Measurements from ENCODE around the gene DNMT3A.

Gene DNMT3A

DNA sequence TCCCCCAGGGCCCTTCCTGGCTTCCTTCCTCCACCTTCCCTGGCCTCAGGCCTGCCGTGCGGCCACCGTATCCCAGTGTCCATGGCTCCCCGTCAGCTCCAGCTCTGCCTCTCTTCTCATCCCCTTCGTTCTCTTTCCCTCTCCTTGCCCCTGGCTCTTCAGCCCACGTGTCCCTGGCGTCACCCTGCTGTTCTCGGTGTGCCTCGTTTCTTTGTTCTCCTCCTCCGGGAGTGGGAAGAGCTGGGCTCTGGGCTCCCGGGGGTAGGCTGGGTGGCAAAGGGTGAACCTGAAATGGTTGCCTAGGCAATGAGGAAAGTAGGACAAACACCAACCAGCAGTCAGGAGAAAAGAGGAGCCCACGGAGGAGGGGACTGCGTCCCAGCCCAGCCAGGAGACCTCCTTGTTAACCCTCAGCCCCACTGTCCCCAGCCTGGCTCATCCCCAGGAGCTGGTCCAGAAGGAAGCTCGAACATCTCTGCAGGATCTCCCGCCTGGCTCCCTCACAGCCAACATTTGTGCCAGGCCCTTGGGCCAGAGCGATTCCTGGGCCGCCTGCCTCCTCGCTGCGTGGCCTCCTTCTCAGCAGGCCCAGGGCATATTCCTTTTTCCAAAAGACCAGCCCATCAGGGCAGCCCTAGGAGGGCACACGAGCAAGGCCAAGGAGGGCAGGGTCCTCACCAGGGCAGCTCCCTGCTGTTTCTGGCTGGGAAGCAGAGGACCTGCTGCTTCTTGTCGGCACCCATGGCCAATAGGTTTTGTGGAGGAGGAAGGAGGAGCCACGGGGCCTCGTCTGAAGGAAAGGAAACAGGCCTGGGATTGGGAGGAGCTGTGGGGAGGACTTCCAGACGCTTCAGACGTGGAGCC is 30.9 kb upstream of the DNMT3A start:
- Histone ChIP-seq H3K9me3 (ENCODE audit: control insufficient read depth, low read length) (no peaks in the 10 kb centered on the region), H3K36me3 (ENCODE audit: control insufficient read depth, insufficient read depth, low read length) (no peaks in the 10 kb centered on the region), H3K4me3 (ENCODE audit: extremely low read depth, insufficient read depth, low read length, poor library complexity, severe bottlenecking) (no peak overlapping the region), H3K4me1 (ENCODE audit: control insufficient read depth, insufficient read depth, low read length, poor library complexity, severe bottlenecking) (peaks cover 8% of the 10 kb centered on the region), H3K27ac (ENCODE audit: low read depth, low read length, severe bottlenecking) (no peak overlapping the region)
- 84 to 92% methylated on average over 22 to 23 of the region's 25 CpGs for WGBS, 2 experiments (ENCODE audit: insufficient coverage in 2 of 2)

DNA sequence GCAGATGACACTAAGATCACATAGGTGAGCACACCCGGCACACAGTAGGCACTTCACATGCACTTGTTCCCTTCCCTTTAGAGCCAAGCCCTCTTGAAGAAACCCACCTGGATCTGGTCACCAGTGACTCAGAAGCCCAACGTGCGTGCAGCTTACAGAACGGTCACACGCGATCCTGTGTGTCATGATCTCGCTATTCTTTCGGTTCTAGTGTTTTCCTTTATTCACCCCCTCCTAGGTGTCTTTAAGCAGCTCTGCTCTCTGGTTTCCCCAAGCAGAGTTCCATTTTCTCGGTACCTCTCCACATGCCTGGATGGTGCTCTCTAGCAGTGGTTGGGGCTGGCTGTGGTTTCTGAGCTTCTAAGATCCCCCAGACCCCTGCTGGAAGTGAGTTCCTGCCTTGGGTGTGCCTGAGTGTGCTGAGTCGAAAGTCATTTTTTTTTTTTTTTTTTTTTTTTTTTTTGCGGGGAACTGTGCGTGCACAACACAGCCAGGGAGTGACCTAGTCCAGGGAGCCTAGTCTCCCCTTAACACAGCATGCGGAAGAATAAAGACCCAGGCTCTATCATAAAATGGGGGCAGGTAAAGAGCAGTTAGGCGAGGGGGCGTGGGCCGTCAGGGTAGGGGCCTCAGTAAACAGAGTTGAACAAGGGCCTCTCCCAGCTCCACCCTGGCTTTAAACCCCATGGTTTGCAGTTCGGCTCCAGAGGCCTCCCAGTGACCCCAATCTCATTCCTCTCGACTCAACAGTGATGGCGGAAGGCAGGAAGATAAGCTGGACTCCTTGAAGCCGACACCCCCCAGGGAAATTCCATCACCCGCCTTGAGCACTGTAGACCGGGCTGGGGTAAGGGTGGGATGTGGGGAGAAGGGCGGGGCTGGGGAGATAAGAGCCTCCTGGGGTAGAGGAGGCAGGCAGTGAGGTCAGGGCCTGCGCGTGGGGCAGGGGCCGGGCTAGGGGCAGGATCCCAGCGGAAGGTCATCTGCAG is 29.8 kb upstream of the DNMT3A start:
- H3K4me1 ChIP-seq (ENCODE audit: control insufficient read depth, insufficient read depth, low read length, poor library complexity, severe bottlenecking) = no peaks in the 10 kb centered on the region
- no peaks in the 10 kb centered on the region for H3K9me3 ChIP-seq (ENCODE audit: control insufficient read depth, low read length)
- no peak overlapping the region for H3K4me3 ChIP-seq (ENCODE audit: extremely low read depth, insufficient read depth, low read length, poor library complexity, severe bottlenecking)
- no peak overlapping the region for H3K27ac ChIP-seq (ENCODE audit: low read depth, low read length, severe bottlenecking)
- 89 to 92% methylated on average over 15 to 23 of the region's 27 CpGs for WGBS, 2 experiments (ENCODE audit: insufficient coverage in 2 of 2)
- H3K36me3 ChIP-seq (ENCODE audit: control insufficient read depth, insufficient read depth, low read length) = no peaks in the 10 kb centered on the region

DNA sequence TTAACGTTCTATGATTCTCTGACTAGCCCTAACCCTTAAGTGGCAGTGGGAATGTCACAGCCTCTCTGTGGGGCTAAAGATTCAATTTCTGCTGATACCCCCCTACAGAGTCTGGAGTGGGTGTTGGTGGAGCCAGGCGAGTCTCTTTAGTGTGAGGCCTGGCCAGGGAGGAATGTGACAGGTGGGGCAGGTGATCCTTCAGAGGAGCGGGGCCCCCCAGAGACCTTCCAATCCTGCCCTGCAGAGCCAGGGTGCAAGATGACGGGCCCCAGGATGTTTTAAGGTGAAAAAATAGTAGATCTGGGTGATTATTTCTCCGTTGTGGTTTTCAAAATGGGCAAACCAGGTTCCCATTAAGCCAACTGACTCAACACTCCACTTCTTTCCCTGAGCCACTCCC is 28.2 kb upstream of the DNMT3A start:
- no peak overlapping the region for H3K27ac ChIP-seq (ENCODE audit: low read depth, low read length, severe bottlenecking)
- no peak overlapping the region for H3K4me3 ChIP-seq (ENCODE audit: extremely low read depth, insufficient read depth, low read length, poor library complexity, severe bottlenecking)
- no peaks in the 10 kb centered on the region for H3K9me3 ChIP-seq (ENCODE audit: control insufficient read depth, low read length)
- 84 to 100% methylated on average over 3 of the region's 5 CpGs for WGBS, 2 experiments (ENCODE audit: insufficient coverage in 2 of 2)
- no peaks in the 10 kb centered on the region for H3K4me1 ChIP-seq (ENCODE audit: control insufficient read depth, insufficient read depth, low read length, poor library complexity, severe bottlenecking)
- H3K36me3 ChIP-seq (ENCODE audit: control insufficient read depth, insufficient read depth, low read length) = no peaks in the 10 kb centered on the region

DNA sequence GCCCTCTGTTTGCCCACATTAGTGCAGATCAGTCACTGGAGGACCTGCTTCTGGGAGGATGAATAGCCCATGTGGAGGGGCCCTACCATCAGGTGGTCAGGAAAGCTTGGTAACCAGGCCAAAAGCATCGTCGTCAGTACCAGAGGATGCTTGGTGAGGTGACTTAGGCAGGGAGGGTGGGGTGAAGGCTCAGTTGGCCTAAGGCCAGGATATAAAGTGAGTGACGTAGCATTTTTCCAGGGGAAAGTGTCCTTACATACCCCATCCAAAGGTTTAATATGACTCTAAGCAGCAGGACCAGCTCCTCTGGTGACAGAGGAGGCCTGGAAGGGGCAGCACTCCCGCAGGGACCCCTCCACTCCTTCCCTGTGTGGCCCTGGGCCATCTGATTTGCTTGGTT is 27.7 kb upstream of the DNMT3A start:
- Histone ChIP-seq H3K36me3 (ENCODE audit: control insufficient read depth, insufficient read depth, low read length) (no peaks in the 10 kb centered on the region), H3K4me1 (ENCODE audit: control insufficient read depth, insufficient read depth, low read length, poor library complexity, severe bottlenecking) (no peaks in the 10 kb centered on the region), H3K4me3 (ENCODE audit: extremely low read depth, insufficient read depth, low read length, poor library complexity, severe bottlenecking) (no peak overlapping the region), H3K9me3 (ENCODE audit: control insufficient read depth, low read length) (no peaks in the 10 kb centered on the region), H3K27ac (ENCODE audit: low read depth, low read length, severe bottlenecking) (no peak overlapping the region)
- WGBS, 2 experiments (ENCODE audit: insufficient coverage in 2 of 2) = 77 to 79% methylated on average over 3 to 4 of the region's 4 CpGs

DNA sequence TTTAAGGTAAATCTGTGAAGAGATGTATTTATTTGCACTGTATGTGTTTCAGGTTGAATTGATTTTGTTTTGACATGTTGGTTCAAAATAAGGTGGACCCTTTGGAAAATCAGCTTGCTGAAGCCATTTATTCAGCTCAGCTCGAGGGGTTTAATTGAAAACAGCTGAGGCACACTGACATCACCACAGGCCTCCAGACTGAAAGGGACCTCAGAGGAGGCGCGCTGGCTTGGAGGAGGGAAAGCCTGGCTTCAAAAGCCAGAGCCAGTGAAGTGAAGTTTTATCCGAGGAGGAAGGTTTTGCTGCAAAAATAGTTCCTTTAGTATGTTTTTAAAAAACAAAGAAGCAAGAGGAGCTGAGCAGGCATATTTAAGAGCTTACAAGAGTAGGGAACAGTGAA is 26.9 kb upstream of the DNMT3A start:
- Histone ChIP-seq H3K4me1 (ENCODE audit: control insufficient read depth, insufficient read depth, low read length, poor library complexity, severe bottlenecking) (no peaks in the 10 kb centered on the region), H3K27ac (ENCODE audit: low read depth, low read length, severe bottlenecking) (no peak overlapping the region), H3K4me3 (ENCODE audit: extremely low read depth, insufficient read depth, low read length, poor library complexity, severe bottlenecking) (no peak overlapping the region), H3K9me3 (ENCODE audit: control insufficient read depth, low read length) (no peaks in the 10 kb centered on the region), H3K36me3 (ENCODE audit: control insufficient read depth, insufficient read depth, low read length) (no peaks in the 10 kb centered on the region)
- WGBS, 2 experiments (ENCODE audit: insufficient coverage in 2 of 2) = 85 to 91% methylated on average over 4 of the region's 4 CpGs

DNA sequence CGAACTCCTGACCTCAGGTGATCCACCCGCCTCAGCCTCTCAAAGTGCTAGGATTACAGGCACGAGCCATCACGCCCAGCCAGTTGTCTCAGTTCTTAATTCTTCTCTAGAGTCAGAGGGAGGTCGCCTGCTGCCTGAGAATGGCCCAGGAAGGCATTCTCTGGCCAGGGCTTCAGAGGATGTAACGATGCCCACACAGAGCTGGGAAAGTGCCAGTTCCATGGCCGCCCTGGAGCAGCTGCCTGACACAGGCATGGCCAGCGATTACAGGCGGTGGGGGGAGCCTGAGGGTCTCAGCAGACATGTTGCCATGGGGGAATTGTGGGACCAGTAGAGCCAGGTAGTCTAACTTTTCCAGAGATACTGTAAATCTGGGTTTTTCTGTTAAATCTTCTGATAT is 25.6 kb upstream of the DNMT3A start:
- H3K4me1 ChIP-seq (ENCODE audit: control insufficient read depth, insufficient read depth, low read length, poor library complexity, severe bottlenecking) = no peaks in the 10 kb centered on the region
- H3K4me3 ChIP-seq (ENCODE audit: extremely low read depth, insufficient read depth, low read length, poor library complexity, severe bottlenecking) = no peak overlapping the region
- H3K27ac ChIP-seq (ENCODE audit: low read depth, low read length, severe bottlenecking) = no peak overlapping the region
- 89 to 95% methylated on average over 9 of the region's 9 CpGs for WGBS, 2 experiments (ENCODE audit: insufficient coverage in 2 of 2)
- no peaks in the 10 kb centered on the region for H3K36me3 ChIP-seq (ENCODE audit: control insufficient read depth, insufficient read depth, low read length)
- H3K9me3 ChIP-seq (ENCODE audit: control insufficient read depth, low read length) = no peaks in the 10 kb centered on the region

DNA sequence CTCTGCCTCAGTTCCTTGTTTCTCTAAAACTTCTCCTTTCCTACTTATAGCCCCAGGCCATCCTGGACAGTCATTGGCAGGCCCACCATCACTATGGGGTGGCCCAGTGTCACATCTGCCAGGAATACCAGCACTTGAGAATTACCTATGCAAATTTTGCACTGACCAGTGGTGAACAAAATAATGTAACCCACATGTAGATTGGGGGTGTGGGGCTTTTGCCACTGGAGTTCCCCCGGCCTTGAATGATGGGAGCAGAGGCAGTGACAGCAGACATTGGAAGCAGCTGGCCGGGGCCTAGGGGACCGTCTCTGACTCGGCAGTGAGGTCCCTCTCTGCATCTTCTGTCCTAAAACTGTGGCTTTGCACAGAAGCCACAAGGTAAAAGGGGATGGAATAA is 24.9 kb upstream of the DNMT3A start:
- Histone ChIP-seq H3K36me3 (ENCODE audit: control insufficient read depth, insufficient read depth, low read length) (no peaks in the 10 kb centered on the region), H3K4me3 (ENCODE audit: extremely low read depth, insufficient read depth, low read length, poor library complexity, severe bottlenecking) (no peak overlapping the region), H3K27ac (ENCODE audit: low read depth, low read length, severe bottlenecking) (no peak overlapping the region), H3K4me1 (ENCODE audit: control insufficient read depth, insufficient read depth, low read length, poor library complexity, severe bottlenecking) (no peaks in the 10 kb centered on the region), H3K9me3 (ENCODE audit: control insufficient read depth, low read length) (no peaks in the 10 kb centered on the region)
- 92 to 98% methylated on average over 4 of the region's 4 CpGs for WGBS, 2 experiments (ENCODE audit: insufficient coverage in 2 of 2)

DNA sequence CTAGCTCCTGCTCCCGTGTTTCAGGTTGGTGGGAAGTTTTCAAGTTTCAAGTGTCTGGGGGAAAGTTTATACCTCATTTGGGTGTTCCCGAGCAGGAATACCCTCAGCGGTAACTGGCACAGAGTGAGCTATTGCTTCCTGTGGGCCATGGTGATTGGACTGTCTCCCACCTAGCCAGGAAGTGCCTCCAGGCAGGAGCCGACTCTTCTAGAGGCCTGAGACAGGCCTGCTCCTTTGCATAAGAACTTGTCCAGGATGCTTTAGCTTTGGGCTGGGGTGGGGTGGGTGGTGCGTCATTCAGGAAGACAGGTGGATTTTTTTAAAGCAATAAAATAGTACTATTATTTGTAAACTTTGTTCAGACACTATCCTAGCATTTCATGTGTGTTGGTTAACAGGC is 23.5 kb upstream of the DNMT3A start:
- Histone ChIP-seq H3K4me3 (ENCODE audit: extremely low read depth, insufficient read depth, low read length, poor library complexity, severe bottlenecking) (no peak overlapping the region), H3K9me3 (ENCODE audit: control insufficient read depth, low read length) (no peaks in the 10 kb centered on the region), H3K36me3 (ENCODE audit: control insufficient read depth, insufficient read depth, low read length) (no peaks in the 10 kb centered on the region), H3K27ac (ENCODE audit: low read depth, low read length, severe bottlenecking) (no peak overlapping the region), H3K4me1 (ENCODE audit: control insufficient read depth, insufficient read depth, low read length, poor library complexity, severe bottlenecking) (no peaks in the 10 kb centered on the region)
- 52 to 56% methylated on average over 4 of the region's 5 CpGs for WGBS, 2 experiments (ENCODE audit: insufficient coverage in 2 of 2)

DNA sequence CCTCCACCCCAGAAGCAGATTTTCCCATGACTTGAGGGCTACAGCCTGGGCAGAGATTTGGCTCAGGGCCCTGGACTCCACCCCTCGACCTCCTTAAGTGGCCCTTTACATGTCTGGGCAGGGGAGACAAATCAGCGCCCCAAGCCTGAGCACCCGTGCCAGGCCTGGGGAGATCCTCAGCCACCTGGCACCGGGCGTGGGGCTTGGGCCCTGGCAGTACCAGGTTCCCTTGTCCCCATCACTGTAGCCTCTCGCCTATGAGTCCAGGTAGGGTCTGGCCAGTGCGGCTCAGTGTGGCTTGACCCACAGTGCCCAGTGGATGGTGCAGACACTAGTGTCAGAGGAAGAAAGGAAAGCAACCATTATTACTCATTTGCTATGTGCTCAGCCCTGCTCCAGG is 22.0 kb upstream of the DNMT3A start:
- Histone ChIP-seq H3K36me3 (ENCODE audit: control insufficient read depth, insufficient read depth, low read length) (no peaks in the 10 kb centered on the region), H3K4me3 (ENCODE audit: extremely low read depth, insufficient read depth, low read length, poor library complexity, severe bottlenecking) (no peak overlapping the region), H3K27ac (ENCODE audit: low read depth, low read length, severe bottlenecking) (no peak overlapping the region), H3K4me1 (ENCODE audit: control insufficient read depth, insufficient read depth, low read length, poor library complexity, severe bottlenecking) (no peaks in the 10 kb centered on the region), H3K9me3 (ENCODE audit: control insufficient read depth, low read length) (no peaks in the 10 kb centered on the region)
- 91 to 92% methylated on average over 4 to 7 of the region's 7 CpGs for WGBS, 2 experiments (ENCODE audit: insufficient coverage in 2 of 2)

DNA sequence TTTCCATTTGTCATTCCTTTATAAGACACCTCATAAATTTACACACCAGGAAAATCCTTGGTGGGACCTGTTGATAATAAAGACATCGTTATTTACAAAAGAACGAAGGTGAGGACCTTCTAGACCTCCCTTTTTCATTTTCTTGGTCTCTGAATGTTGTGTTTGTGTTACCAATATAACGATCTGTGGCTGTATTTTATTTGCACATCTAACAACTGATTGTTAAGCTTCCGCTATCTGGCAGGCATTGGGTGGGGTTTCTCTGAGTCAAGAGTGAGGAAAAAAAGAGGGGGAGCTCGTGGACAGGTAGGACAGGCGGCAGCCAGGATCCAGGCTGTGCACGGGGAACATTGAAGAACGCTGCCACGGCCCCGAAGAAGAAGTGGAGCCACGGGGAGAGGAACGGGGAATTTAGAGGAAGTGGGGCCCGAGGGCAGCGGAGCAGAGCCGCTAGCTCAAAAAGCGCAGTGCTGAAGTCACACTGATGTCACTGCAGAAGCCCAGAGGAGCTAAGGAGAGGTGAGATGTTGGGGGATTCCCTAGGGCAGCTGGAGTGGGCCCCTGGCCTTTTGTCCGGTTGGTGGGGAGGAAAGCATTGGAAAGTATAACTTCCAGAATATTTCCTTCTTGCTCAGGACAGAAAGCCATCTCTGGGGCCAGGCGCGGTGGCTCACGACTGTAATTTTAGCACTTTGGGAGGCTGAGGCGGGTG is 20.9 kb upstream of the DNMT3A start:
- H3K27ac ChIP-seq (ENCODE audit: low read depth, low read length, severe bottlenecking) = no peak overlapping the region
- H3K36me3 ChIP-seq (ENCODE audit: control insufficient read depth, insufficient read depth, low read length) = no peaks in the 10 kb centered on the region
- 89 to 94% methylated on average over 17 of the region's 21 CpGs for WGBS, 2 experiments (ENCODE audit: insufficient coverage in 2 of 2)
- H3K9me3 ChIP-seq (ENCODE audit: control insufficient read depth, low read length) = no peaks in the 10 kb centered on the region
- H3K4me1 ChIP-seq (ENCODE audit: control insufficient read depth, insufficient read depth, low read length, poor library complexity, severe bottlenecking) = no peaks in the 10 kb centered on the region
- no peak overlapping the region for H3K4me3 ChIP-seq (ENCODE audit: extremely low read depth, insufficient read depth, low read length, poor library complexity, severe bottlenecking)

All from mesodermal cell (in vitro differentiated cells).